Fibroblast of skin of back (primary cell): ENCODE results near the gene PGS1.
A peak's percentile ranks its signal among the peaks of the same experiment; 100 is the strongest.

ENCODE experiments used
- DNase-seq: peaks from one replicate; pipeline ENCODE4 v3.0.0-alpha.2; 2013

Gene PGS1

DNA sequence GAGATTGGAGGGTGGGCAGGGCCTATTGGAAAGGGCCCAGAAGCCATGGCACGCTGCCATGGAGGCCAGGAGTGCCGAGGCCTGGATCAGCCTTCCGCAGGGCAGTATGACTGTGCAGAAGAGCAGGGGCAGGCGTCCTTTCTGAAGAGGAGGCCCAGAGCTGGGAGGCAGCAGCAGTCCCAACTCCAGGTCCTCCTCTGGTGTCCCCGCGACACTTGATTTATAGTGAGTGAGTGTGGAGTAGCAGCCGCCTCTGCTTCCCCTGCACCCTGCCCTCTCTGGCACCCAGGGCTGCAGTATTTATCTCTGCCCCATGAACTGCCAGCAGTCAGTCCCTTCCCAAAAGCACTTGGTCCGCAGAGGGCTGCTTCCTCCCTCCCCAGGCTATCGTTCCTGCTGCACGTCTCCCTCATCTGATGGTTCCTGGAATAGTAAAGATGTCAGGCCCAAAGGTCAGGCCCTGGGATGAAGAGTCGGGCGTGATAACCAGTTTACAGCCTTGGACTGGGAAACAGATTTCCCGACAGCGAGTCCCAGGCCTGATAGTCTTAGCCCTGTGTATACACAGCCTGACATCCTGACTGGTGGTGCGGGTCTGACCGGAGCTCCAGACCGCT lies 32.9 kb downstream of the PGS1 start:
- no peak for DNase-seq

DNA sequence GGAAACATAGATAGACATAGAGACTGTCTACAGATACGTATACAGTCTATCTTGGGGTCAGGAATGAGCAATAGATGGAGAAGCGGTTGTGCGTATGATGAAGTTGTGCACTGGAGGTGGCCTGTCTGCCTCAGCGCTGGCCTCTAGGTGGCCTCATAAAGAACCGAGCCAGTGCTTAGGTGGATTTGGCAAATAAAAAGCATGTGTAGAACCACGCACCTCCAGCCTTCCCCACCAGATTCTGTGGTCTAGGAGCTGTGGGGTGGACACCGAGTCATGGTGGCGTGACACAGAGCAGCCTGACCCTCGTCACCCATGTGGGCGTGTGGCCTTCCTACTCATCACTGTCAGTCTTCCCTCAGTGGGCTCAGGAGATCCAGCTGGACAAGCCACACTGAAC lies 34.0 kb downstream of the PGS1 start:
- no peak for DNase-seq

GRCh38 chr17:78414178-78415162 lies 36.0 kb downstream of the PGS1 start:
- no peak for DNase-seq

DNA sequence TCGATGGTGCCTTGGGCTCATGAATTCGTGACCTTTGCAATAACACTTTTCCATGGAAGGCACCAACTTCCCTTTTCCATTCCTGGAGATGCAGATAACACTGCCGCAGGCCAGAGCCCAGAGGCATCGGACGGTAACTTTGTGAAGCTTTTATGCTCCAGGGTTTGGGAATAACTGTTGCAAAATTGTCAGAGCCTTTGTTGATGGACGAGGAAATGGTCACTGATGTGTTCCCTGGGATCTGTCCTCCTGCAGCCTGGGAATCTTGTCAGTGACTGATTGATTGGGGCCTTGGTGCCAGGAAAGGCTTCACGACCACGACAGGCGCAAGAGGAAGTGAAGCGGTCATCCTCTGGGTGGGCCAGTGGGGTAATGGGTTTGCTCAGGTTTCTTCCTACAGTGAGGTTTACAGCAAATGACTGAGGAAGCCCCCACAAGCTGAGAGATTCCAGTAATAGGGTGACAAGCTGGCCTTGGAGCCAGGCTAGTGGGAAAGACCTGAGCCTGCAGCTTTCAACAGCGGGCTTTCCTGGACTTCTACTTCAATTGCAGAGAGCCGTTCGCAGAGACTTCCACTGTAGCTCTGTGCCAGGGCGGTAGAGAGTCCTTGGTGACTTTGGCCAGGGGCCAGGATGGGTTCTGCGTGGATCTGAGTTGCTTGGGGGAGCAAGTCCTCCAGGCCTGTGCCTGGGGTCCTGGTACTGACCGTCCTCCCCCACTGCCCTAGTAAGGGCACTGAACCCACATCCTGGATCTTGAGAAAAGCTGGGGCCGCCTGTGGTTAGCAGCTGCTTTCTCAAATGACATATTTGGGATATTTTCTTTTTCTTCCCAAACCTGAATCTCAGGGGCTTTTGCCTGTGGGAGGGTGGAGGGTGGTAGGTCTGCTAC lies 37.6 kb downstream of the PGS1 start:
- DNase-seq: peak; percentile 67

DNA sequence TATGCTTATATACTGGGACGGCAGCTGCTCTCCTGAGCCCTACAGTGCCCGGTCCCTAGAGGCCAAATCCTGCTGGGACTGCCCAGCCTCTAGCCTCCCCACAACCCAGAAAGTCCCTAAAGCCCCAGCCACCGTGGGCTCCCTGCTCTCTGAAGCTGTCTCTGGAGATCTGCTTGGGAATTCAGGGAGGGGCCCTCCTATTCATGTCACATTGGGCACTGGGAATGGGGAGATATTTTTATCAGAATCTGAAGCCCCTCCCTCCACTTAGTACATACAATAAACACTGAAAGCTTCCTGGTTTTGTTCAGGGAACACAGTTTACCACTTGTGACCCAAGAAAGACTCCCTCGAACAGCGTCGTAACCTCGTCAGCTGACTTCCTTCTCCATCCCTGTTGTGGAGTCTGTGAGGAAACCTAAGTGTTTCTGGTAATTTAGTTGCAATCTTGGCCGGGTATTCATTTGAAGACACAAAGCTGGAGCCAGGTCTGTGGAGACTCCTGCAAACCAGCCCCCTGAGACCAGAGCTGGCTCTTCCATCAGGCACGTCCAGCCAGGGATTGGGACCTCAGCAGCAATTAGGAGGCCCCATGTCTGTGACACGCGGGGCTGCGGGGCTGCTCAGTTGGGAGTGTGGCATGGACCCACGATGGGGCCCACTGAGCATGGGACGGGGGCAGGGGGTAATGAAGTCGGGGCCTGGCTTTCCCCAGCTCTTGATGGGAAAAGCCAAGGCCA lies 38.5 kb downstream of the PGS1 start:
- no peak for DNase-seq

GRCh38 chr17:78417531-78417909 lies 39.1 kb downstream of the PGS1 start:
- DNase-seq: no peak

DNA sequence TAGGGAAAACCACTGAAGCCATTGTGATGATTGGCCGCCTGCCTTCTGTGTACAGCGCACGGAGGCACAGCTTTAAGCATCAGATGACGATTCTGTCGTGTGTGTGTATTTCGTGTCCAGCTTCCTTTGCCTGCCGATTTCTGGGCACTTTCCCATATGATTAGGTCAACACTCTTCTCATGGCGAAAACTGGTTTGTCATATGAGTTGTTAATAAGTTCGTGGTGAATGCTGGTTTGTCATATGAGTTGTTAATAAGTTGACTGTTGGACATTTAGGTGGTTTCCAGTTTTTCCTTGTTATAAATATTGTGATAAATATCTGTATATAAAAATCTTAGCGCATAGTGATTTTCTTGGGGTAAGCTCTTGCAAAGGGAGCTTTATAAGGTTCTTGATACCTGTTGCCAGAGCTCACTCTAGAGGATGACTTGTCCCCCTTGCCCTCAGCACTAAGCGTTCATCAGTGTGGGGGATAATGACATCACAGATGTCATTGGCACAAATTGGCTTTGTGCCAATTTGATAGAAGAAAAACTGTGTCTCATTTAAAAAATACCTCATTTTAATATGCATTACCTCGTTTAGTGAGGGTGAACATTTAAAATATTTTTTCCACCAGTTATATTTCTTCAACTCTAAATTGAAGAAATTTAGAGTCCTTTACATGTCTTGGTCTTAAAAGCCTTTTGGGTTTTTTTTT lies 40.0 kb downstream of the PGS1 start:
- DNase-seq: no peak

- no peak for DNase-seq
Observed at GRCh38 chr17:78419970-78420815, 41.7 kb downstream of the PGS1 start.

GRCh38 chr17:78421084-78421533 lies 42.7 kb downstream of the PGS1 start:
- no peak for DNase-seq

DNA sequence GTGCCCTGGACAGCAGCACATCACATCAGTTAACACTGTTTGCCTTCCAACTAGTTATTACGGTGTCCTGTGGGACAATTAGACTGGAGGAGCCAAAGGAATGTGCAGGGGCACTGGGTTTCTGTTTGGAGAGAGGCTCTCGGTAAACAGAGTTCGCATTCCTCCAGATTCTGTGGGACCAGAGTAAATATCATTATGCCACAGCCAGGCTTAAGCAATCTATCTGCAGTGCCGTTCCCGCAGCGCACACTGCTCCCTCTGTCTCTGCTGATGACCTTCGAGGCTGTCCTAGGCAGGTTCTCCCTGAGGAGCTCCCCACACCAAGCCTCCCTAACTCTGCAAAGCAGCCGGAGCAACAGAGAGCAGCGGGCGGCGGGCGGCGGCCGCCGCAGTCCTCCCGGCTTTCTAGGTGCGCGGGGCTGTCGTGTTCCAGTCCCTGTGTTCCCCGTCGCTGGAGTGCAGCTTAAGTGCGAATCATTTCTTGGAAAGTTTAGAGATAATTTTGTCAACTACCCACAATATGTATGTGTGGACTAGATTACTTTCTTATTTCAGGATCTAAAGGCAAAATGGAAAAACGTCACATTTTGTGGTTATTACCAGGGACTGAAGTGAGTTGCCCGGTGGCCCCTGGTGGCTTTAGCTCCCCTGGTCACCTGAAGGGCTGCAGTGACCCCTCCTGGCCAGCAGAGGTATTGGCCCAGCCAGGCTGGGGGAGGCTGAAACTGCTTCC lies 43.3 kb downstream of the PGS1 start:
- DNase-seq: peak; percentile 66

DNA sequence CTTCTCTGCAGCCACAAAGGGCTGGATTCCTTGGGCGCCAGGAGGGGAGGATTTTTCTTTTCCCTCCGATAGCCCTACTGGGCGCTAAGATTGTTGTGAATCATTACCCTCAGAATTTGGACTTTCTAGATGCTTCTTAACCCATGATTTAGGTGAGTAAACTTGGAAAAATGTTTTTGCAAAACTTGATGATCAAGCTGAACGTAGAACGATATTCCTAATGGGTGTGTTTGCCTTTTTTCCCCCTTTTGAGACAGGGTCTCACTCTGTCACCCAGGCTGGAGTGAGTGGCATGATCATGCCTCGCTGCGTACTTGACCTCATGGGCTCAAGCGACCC lies 43.8 kb downstream of the PGS1 start:
- DNase-seq: no peak

DNA sequence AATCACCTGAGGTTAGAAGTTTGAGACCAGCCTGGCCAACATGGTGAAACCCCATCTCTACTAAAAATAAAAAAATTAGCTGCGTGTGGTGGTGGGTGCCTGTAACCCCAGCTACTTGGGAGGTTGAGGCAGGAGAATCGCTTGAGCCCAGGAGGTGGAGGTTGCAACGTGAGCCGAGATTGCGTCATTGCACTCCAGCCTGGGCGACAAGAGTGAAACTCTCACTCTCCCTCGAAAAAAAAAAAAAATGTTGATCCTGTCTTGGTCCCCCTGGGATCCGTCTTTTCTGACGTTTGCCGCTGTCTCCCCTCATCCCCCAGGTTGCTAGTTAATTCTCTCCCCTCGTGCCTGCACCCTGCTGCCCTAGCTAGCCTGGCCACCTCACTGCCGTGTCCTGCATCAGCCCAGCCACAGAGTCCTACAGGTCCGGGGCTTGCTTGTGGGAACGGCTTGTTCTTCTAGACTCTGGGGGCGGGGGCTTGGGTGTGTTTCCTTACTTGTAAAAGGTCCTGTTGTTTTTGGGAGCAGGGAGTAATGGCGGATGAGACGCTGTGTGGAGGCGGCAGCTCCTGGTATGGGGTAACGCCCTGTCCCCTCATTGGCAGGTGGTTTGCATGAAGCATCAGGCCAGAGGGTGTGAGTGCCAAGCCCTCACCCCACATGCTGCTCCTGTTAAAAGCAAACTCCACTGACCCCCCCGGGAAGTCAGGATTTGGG lies 44.6 kb downstream of the PGS1 start:
- no peak for DNase-seq

DNA sequence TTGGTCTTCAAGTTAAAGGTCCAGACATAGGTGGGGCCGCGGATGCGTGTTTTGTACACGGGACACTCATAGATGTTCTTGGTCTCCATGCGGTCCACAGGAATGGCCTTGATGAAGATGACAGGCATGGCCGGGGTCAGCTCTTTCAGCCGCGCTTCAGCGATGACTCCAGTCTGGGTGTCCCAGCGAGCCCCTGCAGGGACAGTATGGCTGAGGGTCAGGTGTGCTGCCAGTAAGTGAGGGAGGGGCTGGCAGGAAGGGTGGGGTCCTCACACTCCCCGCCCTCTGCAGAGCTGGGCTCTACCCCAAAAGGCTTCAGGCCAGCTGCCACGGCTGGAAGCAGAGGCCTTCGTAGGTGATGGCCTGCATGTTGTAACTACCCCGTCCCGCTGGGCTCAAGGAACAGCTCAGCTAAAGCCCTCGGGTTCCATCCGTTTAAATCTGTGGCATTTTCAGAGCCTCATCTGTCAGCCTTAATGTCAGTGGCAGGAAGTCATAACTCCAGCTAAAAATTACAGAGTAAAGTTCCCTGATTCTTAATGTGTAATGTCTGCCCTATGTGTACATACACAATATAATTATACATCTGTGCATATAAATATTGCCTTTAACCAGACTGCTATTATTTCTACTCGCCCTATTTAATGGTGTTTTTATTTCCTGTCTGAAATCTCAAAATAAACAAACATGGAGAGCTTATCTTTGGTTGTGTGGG lies 45.7 kb downstream of the PGS1 start:
- DNase-seq: no peak

DNA sequence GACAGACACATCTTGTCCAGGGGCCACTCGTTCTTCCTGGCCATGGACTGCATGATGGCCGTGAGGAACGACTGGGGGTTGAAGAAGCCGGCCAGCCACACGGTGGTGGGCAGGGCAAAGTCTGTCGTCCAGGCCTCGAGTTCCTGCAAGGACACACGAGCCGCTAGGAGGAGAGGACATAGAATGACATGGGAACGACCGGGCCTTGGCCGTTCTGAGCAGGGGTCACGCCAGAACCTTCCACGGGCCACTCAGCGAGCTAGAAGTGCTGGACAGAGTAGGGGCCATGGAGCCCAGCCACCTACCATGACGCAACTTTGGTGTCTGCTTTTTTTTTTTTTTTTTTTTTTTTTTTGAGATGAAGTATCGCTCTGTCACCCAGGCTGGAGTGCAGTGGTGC lies 47.0 kb downstream of the PGS1 start:
- DNase-seq: no peak

- no peak for DNase-seq
Observed at GRCh38 chr17:78426293-78426879, 47.9 kb downstream of the PGS1 start.

- DNase-seq: no peak
Observed at GRCh38 chr17:78427140-78427539, 48.7 kb downstream of the PGS1 start.

DNA sequence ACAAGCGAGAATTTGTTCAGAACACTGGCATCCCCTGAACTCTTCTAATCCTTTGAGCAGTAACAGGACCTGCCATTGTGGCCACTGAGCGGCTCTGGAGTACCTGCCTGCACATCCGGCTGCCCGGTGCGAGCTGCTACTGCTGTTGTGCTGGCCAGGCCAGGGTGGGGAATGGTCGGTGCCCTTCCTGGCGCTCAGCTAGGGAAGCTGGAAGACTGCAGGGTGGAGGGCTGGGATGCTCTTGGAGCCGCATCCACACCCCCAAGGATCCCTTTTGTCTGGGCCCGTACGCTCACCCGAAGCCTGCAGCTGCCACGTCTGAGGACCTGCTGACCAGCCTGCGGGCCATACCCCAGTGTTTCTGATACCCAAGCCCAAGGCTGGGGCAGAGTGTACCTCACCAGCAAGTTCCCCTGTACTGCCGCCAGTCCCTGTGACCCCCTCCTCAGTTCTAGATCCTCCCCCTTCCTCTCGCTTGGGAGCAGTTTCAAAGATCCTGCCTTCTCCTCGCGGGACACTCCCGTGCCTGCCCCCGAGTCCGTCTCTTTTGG lies 49.7 kb downstream of the PGS1 start:
- DNase-seq: no peak
